ENCODE measurements around the gene RRP8.

DNA sequence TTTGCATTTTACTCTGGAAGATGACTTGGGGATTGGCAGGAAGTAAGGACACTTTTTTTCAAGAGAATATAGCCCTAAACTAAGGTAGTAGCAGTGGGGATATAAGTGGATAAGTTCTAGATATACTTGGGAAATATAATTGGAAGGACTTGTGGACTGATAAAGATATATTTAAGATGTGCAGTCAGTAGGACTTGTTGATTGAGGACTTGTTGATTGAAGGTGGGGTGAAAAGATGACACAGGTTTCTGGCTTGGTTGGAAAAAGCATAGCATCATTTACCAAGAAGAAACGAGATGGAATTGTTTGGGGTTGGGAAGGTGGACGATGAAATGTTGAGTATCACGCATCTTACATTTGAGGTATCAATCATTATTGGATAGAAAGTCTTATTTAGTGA, 10.1 kb upstream of the RRP8 start:
- TF ChIP-seq, protein P1, sequence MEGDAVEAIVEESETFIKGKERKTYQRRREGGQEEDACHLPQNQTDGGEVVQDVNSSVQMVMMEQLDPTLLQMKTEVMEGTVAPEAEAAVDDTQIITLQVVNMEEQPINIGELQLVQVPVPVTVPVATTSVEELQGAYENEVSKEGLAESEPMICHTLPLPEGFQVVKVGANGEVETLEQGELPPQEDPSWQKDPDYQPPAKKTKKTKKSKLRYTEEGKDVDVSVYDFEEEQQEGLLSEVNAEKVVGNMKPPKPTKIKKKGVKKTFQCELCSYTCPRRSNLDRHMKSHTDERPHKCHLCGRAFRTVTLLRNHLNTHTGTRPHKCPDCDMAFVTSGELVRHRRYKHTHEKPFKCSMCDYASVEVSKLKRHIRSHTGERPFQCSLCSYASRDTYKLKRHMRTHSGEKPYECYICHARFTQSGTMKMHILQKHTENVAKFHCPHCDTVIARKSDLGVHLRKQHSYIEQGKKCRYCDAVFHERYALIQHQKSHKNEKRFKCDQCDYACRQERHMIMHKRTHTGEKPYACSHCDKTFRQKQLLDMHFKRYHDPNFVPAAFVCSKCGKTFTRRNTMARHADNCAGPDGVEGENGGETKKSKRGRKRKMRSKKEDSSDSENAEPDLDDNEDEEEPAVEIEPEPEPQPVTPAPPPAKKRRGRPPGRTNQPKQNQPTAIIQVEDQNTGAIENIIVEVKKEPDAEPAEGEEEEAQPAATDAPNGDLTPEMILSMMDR (IDR thresholded peaks at IDR 0.05; ENCODE audit: insufficient read depth, low read depth, low read length): no peak
- TF ChIP-seq EZH2 (IDR thresholded peaks at IDR 0.05; ENCODE audit: insufficient read depth, low read length): no peak
